Lower leg skin (tissue), 3 donors: ENCODE measurements around the gene HSF4.

Experiments
- POLR2A ChIP-seq, 2 donors: fragments of 450-650 bp; IDR thresholded peaks; one replicate each; pipeline ENCODE4 v1.6.1; 2016 to 2017; ENCODE audit warnings: antibody characterized with exemption in 2 of 2, mild to moderate bottlenecking in 1 of 2, moderate library complexity in 1 of 2
- TF ChIP-seq, protein P1 (sequence below), 3 donors: fragments of 450-650 bp; IDR thresholded peaks; one replicate each; pipeline ENCODE4 v1.5.1; 2016; ENCODE audit warnings: antibody characterized with exemption in 3 of 3, mild to moderate bottlenecking in 3 of 3, moderate library complexity in 2 of 3

DNA sequence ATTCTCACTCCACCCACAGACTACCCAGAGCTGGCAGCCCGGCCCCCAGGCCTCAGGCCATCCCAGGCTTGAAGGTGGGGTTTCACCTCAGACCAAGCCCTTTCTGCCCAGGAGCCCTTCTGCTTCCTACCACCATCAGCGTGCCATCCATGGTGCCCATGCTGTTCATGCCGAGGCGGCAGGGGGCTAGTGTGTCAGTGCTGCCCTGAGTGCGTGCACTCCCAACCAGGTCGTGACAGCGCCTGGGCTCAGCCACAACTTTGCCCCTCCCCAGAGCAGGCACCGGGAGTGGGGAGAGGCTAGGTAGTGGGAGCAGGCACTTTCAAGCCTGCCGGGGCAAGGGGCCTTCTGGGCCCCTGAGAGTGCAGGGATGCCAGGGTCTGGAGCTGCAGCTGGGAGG is 22.2 kb upstream of the HSF4 start:
- TF ChIP-seq, protein P1, sequence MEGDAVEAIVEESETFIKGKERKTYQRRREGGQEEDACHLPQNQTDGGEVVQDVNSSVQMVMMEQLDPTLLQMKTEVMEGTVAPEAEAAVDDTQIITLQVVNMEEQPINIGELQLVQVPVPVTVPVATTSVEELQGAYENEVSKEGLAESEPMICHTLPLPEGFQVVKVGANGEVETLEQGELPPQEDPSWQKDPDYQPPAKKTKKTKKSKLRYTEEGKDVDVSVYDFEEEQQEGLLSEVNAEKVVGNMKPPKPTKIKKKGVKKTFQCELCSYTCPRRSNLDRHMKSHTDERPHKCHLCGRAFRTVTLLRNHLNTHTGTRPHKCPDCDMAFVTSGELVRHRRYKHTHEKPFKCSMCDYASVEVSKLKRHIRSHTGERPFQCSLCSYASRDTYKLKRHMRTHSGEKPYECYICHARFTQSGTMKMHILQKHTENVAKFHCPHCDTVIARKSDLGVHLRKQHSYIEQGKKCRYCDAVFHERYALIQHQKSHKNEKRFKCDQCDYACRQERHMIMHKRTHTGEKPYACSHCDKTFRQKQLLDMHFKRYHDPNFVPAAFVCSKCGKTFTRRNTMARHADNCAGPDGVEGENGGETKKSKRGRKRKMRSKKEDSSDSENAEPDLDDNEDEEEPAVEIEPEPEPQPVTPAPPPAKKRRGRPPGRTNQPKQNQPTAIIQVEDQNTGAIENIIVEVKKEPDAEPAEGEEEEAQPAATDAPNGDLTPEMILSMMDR (IDR thresholded peaks at IDR 0.05) = no peak
- no peak for TF ChIP-seq POLR2A (IDR thresholded peaks at IDR 0.05)
